Body of pancreas (tissue), 4 donors: ENCODE results near the gene CDC42EP4. TPM values are rescaled to one million over a fixed set of nuclear protein-coding genes. Genes with fewer than 3 reads are reported as not detected.

ENCODE experiments used
- ATAC-seq: fragments of 150-250 bp; one replicate; pipeline ENCODE4 v1.9.1; 2016
- DNase-seq, 4 donors: peaks; one replicate each; pipeline ENCODE4 v3.0.0-alpha.2; 2019
- H3K27ac ChIP-seq, 4 donors: fragments of 200-600 bp; sonication (generic); 1 replicate in 3 of 4; 2 replicates in 1 of 4; pipeline versions ENCODE4 v1.5.1 to v1.6.1; 2016 to 2019; ENCODE audit warnings: mild to moderate bottlenecking in 1 of 4, mixed read lengths in 1 of 4, moderate library complexity in 1 of 4
- H3K27me3 ChIP-seq, 2 donors: fragments of 200-600 bp; sonication (generic); one replicate each; pipeline ENCODE4 v1.6.0; 2016; ENCODE audit warnings: mild to moderate bottlenecking in 1 of 2
- H3K36me3 ChIP-seq, 2 donors: fragments of 200-600 bp; sonication (generic); replicated peaks in 1 of 2; 2 replicates each; pipeline ENCODE4 v1.5.1; 2016; ENCODE audit warnings: low read depth in 2 of 2; ENCODE audit not compliant: insufficient read depth in 1 of 2
- H3K4me1 ChIP-seq: fragments of 200-600 bp; sonication (generic); one replicate; pipeline ENCODE4 v1.6.0; 2016
- H3K4me3 ChIP-seq, 2 donors: fragments of 200-600 bp; sonication (generic); 1 replicate in 1 of 2; 2 replicates in 1 of 2; pipeline ENCODE4 v1.5.1; 2016 to 2019
- H3K9me3 ChIP-seq, 3 donors: fragments of 200-600 bp; sonication (generic); 1 replicate in 2 of 3; 2 replicates in 1 of 3; pipeline ENCODE4 v1.5.1; 2016
- CTCF ChIP-seq, 7 experiments: fragments of 450-650 bp in 4 of 7; fragments of 200-600 bp in 3 of 7; sonication (generic) in 3 of 7; IDR thresholded peaks; one replicate each; pipeline ENCODE4 v1.5.1; 2016 to 2019; ENCODE audit warnings: antibody characterized with exemption in 7 of 7
- POLR2A ChIP-seq, 3 donors: fragments of 450-650 bp; IDR thresholded peaks; one replicate each; pipeline ENCODE4 v1.6.1; 2016; ENCODE audit warnings: antibody characterized with exemption in 3 of 3, mild to moderate bottlenecking in 2 of 3
- WGBS, 2 donors: methylation state at CpG; one replicate each; pipeline ENCODE4 v1.1.5; 2017; 5-methylcytosine and 5-hydroxymethylcytosine counted together
- intact Hi-C: fragments of 100-400 bp; cut with DNase I; formaldehyde crosslinking; loops from one replicate; pipeline ENCODE4 v1.15.1; 2023
- total RNA-seq, 2 donors: library from RNA; depleted of rRNA; stranded (reverse); fragments of >200 nt; gene quantifications; one replicate each; pipeline ENCODE4 v1.1.0, GENCODE V29; 2016

CDC42EP4 gene
- total RNA-seq, 2 donors from 2014 or later = 47.0 to 60.6 TPM

- DNase-seq (no peak), ATAC-seq (no peak)
- Histone ChIP-seq H3K27me3 (no peaks in the 10 kb centered on the region), H3K36me3 (no peaks in the 10 kb centered on the region), H3K27ac (no peak overlapping the region), H3K4me3 (no peak overlapping the region), H3K9me3 (no peaks in the 10 kb centered on the region), H3K4me1 (peaks cover 6% of the 10 kb centered on the region)
- intact Hi-C loops = loop anchor here (10.0 kb wide), 2 partner anchors 59 to 521 kb away; partner anchors contain the start of gene CDC42EP4
- WGBS, 2 donors = 97 to 100% methylated on average over 2 to 3 of the region's 3 CpGs
- TF ChIP-seq CTCF (IDR thresholded peaks at IDR 0.05) = no peak
- TF ChIP-seq POLR2A (IDR thresholded peaks at IDR 0.05) = no peak
These were observed 55.6 kb downstream of the CDC42EP4 start for GRCh38 chr17:73256220-73256619.

GRCh38 chr17:73255671-73256181 lies 56.1 kb downstream of the CDC42EP4 start:
- Histone ChIP-seq H3K27ac (no peak overlapping the region), H3K27me3 (no peaks in the 10 kb centered on the region), H3K4me3 (no peak overlapping the region), H3K9me3 (no peaks in the 10 kb centered on the region), H3K4me1 (peaks cover under 1% of the 10 kb centered on the region), H3K36me3 (no peaks in the 10 kb centered on the region)
- TF ChIP-seq POLR2A (IDR thresholded peaks at IDR 0.05) (no peak), CTCF (IDR thresholded peaks at IDR 0.05) (peak; percentile 91 to 99 (median 95))
- 0 to 3% methylated on average over 7 to 8 of the region's 8 CpGs for WGBS, 2 donors
- DNase-seq (peak; percentile 42 to 64 (median 56)), ATAC-seq (peak; percentile 77)
- intact Hi-C loops = loop anchor here (2.0 to 10.0 kb wide), 3 partner anchors 59 to 521 kb away; partner anchors contain the start of gene CDC42EP4

GRCh38 chr17:73251871-73252270 lies 59.9 kb downstream of the CDC42EP4 start:
- TF ChIP-seq POLR2A (IDR thresholded peaks at IDR 0.05) = no peak
- no peak for TF ChIP-seq CTCF (IDR thresholded peaks at IDR 0.05)
- intact Hi-C loops = loop anchor here (10.0 kb wide), 2 partner anchors 63 to 517 kb away; partner anchors contain the start of gene CDC42EP4
- no peaks in the 10 kb centered on the region for H3K36me3 ChIP-seq
- WGBS, 2 donors = 74 to 79% methylated on average over 8 of the region's 8 CpGs
- H3K9me3 ChIP-seq = no peaks in the 10 kb centered on the region
- no peaks in the 10 kb centered on the region for H3K4me1 ChIP-seq
- ATAC-seq (no peak), DNase-seq (no peak)
- H3K27me3 ChIP-seq = no peaks in the 10 kb centered on the region
- no peak overlapping the region for H3K27ac ChIP-seq
- no peak overlapping the region for H3K4me3 ChIP-seq

GRCh38 chr17:73250851-73251640 lies 60.8 kb downstream of the CDC42EP4 start:
- no peaks in the 10 kb centered on the region for H3K36me3 ChIP-seq
- no peak for DNase-seq
- no peaks in the 10 kb centered on the region for H3K4me1 ChIP-seq
- 64% methylated on average over 8 to 10 of the region's 10 CpGs for WGBS, 2 donors
- ATAC-seq = no peak
- no peaks in the 10 kb centered on the region for H3K9me3 ChIP-seq
- no peak for TF ChIP-seq CTCF (IDR thresholded peaks at IDR 0.05)
- no peak for TF ChIP-seq POLR2A (IDR thresholded peaks at IDR 0.05)
- intact Hi-C loops = loop anchor here (10.0 kb wide), 2 partner anchors 64 to 516 kb away; partner anchors contain the start of gene CDC42EP4
- H3K27ac ChIP-seq = no peak overlapping the region
- H3K27me3 ChIP-seq = no peaks in the 10 kb centered on the region
- H3K4me3 ChIP-seq = no peak overlapping the region
